ENCODE measurements around the gene ATXN1. TPM values are rescaled to one million over a fixed set of nuclear protein-coding genes. Genes with fewer than 3 reads are reported as not detected.

The ATXN1 gene
- total and polyA plus RNA-seq, 2 of the 13 experiments (the other 11 are each of a cell fraction or from before 2014, with no cell fraction given), result 20.7 to 39.5 TPM

DNA sequence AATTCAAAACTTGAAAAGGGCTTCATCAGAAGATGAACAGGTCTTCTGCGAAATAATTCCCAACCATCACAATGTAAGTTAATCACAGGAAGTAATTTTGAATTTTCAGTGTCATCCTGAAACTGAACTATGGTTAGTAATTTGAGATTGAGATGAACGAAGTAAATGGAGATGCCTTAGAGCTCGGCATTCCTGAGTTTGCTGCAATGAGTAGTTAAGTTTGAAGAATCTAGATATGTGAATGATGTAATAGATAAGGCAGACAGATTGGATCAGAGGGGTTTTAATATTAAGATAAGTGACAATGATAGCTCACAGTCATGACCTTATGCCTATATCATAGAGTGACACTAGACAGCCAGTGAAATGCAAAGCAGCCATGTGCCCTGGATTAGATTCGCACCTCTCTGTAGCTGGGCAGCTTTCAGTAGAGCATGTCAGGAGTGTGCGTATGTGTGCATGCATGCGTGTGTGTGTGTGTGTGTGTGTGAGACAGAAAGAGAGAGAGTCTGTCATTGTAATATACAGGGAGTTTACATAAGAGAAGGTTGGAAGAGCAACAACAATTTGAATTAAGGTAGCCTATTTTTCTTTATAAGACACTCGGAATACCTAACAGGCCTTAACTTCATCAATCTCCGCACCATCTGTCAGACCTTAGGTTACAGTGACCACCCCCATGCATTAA is 289.9 kb downstream of the ATXN1 start:
- TF ChIP-seq ZBTB10 (CRISPR knock-in tag; IDR thresholded peaks at IDR 0.05; ENCODE audit: borderline replicate concordance) (no peak), ZNF17 (CRISPR knock-in tag; IDR thresholded peaks at IDR 0.05) (no peak), ZNF816 (CRISPR knock-in tag; IDR thresholded peaks at IDR 0.05; ENCODE audit: borderline replicate concordance) (no peak), ZSCAN31 (CRISPR knock-in tag; IDR thresholded peaks at IDR 0.05; ENCODE audit: low read depth) (no peak), GATAD1 (CRISPR knock-in tag; IDR thresholded peaks at IDR 0.05) (no peak), SMARCE1 (IDR thresholded peaks at IDR 0.05; ENCODE audit: borderline replicate concordance) (no peak)
- CTCF ChIA-PET (ENCODE audit: low intra/inter-chr PET ratio, low total read pairs), result no interaction called here
- no peaks in the 10 kb centered on the region for H3K9me3 ChIP-seq (ENCODE audit: low read length)
- peaks cover 0 to 2% of the 10 kb centered on the region in 2 experiments; a peak in 2 of 5 replicates for H3K36me3 ChIP-seq (replicated peaks in 1 of 2; ENCODE audit: control insufficient read depth in 1 of 2, insufficient read depth in 2 of 2, low read length in 2 of 2)
- ATAC-seq, result no peak
- H3K4me3 ChIP-seq (replicated peaks in 1 of 3; ENCODE audit: insufficient read depth in 1 of 3, low read depth in 2 of 3, low read length in 3 of 3), result no peak overlapping the region
- H4K20me1 ChIP-seq (ENCODE audit: insufficient read depth, low read length), result peaks cover 3% of the 10 kb centered on the region; the same call in 1 of the 2 replicates
- no peak overlapping the region for H3K4me2 ChIP-seq (ENCODE audit: low read depth, low read length)
- FAIRE-seq, result peak; percentile 50
- WGBS (ENCODE audit: low lambda C conversion rate), result 87% methylated on average over 8 of the region's 8 CpGs
- peaks cover 16% of the 10 kb centered on the region for H3K4me1 ChIP-seq (ENCODE audit: insufficient read depth, low read length)
- POLR2A ChIA-PET, result interaction anchor here (1.0 kb wide), 1 partner anchor 292 kb away, joined by 3 read pairs; no protein-coding TSS in a partner anchor
- no peak overlapping the region for H3K27ac ChIP-seq (ENCODE audit: extremely low read length, insufficient read depth, low read length)
- BruUV-seq (replicated peaks), result no TSS peak
- H3K27me3 ChIP-seq (ENCODE audit: control insufficient read depth in 1 of 2, insufficient read depth in 2 of 2, low read length in 2 of 2), result no peaks in the 10 kb centered on the region
- in situ Hi-C loops (cut with HindIII; ENCODE audit: extremely low pct_ligation_motif_present, low pct_unique_long_range_greater_than_20kb), result no loop called here
- H2AFZ ChIP-seq (ENCODE audit: low read length), result no peak overlapping the region
- H3K79me2 ChIP-seq (ENCODE audit: insufficient read depth, low read length), result no peaks in the 10 kb centered on the region
- H3K9ac ChIP-seq (ENCODE audit: insufficient read depth, low read depth, low read length), result no peak overlapping the region
- no peak for DNase-seq (ENCODE audit: low spot score)
- intact Hi-C loops (cut with micrococcal nuclease; ENCODE audit: unreplicated experiment), result no loop called here
